ENCODE measurements around the gene BBS4.

The BBS4 gene

GRCh38 chr15:72783640-72784455, 97.8 kb downstream of the BBS4 start, which contains the start of gene ADPGK (continued):
- peak; percentile 100 for TF ChIP-seq ZNF223 (tag by site-specific recombination; IDR thresholded peaks at IDR 0.05)
- TF ChIP-seq ZBTB44 (tag by site-specific recombination; IDR thresholded peaks at IDR 0.05) = peak; percentile 65; the same call in 1 of the 2 replicates
- 0 out of 2 replicates have a peak, but pooled peaks have one; percentile 35 for TF ChIP-seq ZNF548 (tag by site-specific recombination; IDR thresholded peaks at IDR 0.05)
- TF ChIP-seq YY1 (tag by site-specific recombination; IDR thresholded peaks at IDR 0.05) = peak; percentile 93
- TF ChIP-seq ZNF473 (tag by site-specific recombination; IDR thresholded peaks at IDR 0.05) = no peak
- TF ChIP-seq ZSCAN5A (tag by site-specific recombination; IDR thresholded peaks at IDR 0.05) = peak; percentile 99
- TF ChIP-seq ZNF248 (tag by site-specific recombination; IDR thresholded peaks at IDR 0.05) = no peak
- peak; percentile 58; the same call in 1 of the 2 replicates for TF ChIP-seq ZNF518A (tag by site-specific recombination; conservative IDR thresholded peaks at IDR 0.05; ENCODE audit: low read depth)

GRCh38 chr15:72784456-72784876, 98.5 kb downstream of the BBS4 start:
- ChIA-PET CTCF (interaction anchor here (0.6 to 3.4 kb wide), 11 partner anchors 11 to 496 kb away, joined by 3 to 18 read pairs (median 4); no protein-coding TSS in a partner anchor), POLR2A (no interaction called here)
- H3K4me3 ChIP-seq (ENCODE audit: low read depth, low read length) = peak overlapping the region; percentile 58
- peak overlapping the region; percentile 67; the same call in 1 of the 2 replicates for H3K27ac ChIP-seq (ENCODE audit: extremely low read depth, low read depth, low read length)
- peaks cover 4 to 20% of the 10 kb centered on the region in 2 experiments; a peak in 1 of 3 replicates for H3K36me3 ChIP-seq (ENCODE audit: control insufficient read depth in 2 of 2, insufficient read depth in 1 of 2, low read length in 2 of 2)
- H3K4me1 ChIP-seq (ENCODE audit: control insufficient read depth, insufficient read depth, low read length) = no peaks in the 10 kb centered on the region
- no peaks in the 10 kb centered on the region for H3K9me3 ChIP-seq (ENCODE audit: control insufficient read depth, insufficient read depth, low read depth, low read length)
- no peak for TF ChIP-seq PBX3 (CRISPR knock-in tag; IDR thresholded peaks at IDR 0.05)
- TF ChIP-seq ZNF670 (tag by site-specific recombination; IDR thresholded peaks at IDR 0.05; ENCODE audit: low read depth) = no peak
- peak; percentile 85 for TF ChIP-seq ATF2 (tag by site-specific recombination; IDR thresholded peaks at IDR 0.05; ENCODE audit: low read depth)
- peak; percentile 77 for TF ChIP-seq PRDM1 (tag by site-specific recombination; IDR thresholded peaks at IDR 0.05)
- no peak for TF ChIP-seq ZNF777 (tag by site-specific recombination; IDR thresholded peaks at IDR 0.05; ENCODE audit: borderline replicate concordance)
- TF ChIP-seq ZNF518A (tag by site-specific recombination; conservative IDR thresholded peaks at IDR 0.05; ENCODE audit: low read depth) = 0 out of 2 replicates have a peak, but pooled peaks have one; percentile 18
- TF ChIP-seq ZBTB17 (tag by site-specific recombination; IDR thresholded peaks at IDR 0.05) = 0 out of 2 replicates have a peak, but pooled peaks have one; percentile 11
- TF ChIP-seq ZNF623 (tag by site-specific recombination; IDR thresholded peaks at IDR 0.05) = no peak
- no peak for TF ChIP-seq ZNF792 (tag by site-specific recombination; IDR thresholded peaks at IDR 0.05)
- TF ChIP-seq ZEB2 (tag by site-specific recombination; IDR thresholded peaks at IDR 0.05) = no peak
